Renal pelvis (tissue), 4 donors: ENCODE data around the gene ALOX12. TPM values are rescaled to one million over a fixed set of nuclear protein-coding genes. Genes with fewer than 3 reads are reported as not detected.
A peak's percentile ranks its signal among the peaks of the same experiment; 100 is the strongest.
"Not testable (repeated sequence)": the region's sequence is repeated elsewhere in the genome, so short reads cannot be mapped to it uniquely, and the experiment has no call there.

Experiments
- DNase-seq: peaks from one replicate; pipeline ENCODE4 v3.0.0-alpha.2; 2013
- polyA plus RNA-seq, 3 donors: library from polyadenylated mRNA; unstranded; fragments of 120-200 nt; gene quantifications; one replicate each; pipeline ENCODE4 v1.2.1, GENCODE V29; 2013; ENCODE audit not compliant: insufficient read length in 3 of 3

The ALOX12 gene
- polyA plus RNA-seq, 3 donors = 1.6 to 3.7 (median 2.8) TPM

DNA sequence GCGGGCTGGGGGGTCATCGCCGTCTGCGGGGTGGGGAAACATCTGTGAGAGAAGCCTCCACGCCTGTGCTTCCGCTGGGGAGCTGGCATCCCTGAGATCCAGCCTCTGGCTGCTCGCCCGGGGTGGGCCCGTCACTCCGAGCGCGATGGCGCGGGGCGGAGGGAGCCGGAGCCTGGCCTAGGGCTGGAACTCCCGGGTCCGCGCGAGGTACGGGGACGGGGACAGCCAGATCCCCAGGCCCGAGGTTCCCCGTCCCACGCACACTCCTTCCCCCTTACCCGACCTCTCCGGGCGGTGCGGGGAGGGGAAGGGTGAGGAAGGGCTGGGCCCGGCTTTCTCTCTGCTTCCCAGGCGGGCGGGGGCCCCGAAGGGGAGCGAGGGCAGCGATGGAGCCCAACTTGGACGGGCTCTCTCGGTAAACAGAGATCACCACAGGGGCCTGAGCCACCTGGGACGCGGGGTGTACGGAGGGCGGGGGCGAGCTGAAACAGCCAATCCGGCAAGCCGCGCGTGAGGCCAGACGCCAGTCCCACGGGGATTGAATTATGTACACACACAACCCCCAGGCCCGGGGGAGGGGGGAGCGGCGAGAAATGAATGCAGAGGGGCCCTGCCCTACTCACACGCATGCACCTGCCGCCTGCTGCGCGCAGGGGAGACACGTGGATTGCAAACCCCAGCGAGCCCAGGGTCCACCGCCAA, 47.8 kb downstream of the ALOX12 start, which contains the start of gene SLC16A11:
Gene SLC16A11 (minus strand): TSS at position 596 of the 702 bp plus-strand sequence. CDS start 579 bp downstream, at position 17.
- DNase-seq = peak; percentile 19

DNA sequence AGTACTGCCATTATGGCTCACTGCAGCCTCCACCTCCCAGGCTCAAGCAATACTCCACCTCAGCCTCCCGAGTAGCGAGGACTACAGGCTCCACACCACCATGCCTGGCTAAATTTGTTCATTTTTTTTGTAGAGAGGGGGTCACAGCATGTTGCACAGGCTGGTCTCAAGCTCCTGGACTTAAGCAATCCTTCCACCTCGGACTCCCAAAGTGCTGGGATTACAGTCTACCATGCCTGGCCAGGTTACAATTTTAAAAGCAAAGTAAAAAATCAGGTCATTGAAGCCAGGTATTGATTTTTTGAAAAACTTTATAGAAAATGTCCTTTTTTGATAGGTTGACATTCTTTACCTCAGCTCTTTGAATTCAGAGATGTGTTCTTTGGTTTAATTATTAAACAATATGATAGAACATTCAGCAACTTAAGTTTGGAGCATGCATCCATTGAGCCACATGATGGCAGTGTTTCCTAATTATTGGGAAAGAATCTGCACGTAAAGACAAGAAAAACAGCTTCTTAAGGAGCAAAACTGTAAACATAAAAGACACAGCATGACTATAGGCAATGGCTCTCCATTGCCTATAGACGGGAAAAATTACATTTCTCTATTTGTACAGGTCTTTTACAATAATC, 49.8 kb downstream of the ALOX12 start:
- peak; percentile 79 for DNase-seq

DNA sequence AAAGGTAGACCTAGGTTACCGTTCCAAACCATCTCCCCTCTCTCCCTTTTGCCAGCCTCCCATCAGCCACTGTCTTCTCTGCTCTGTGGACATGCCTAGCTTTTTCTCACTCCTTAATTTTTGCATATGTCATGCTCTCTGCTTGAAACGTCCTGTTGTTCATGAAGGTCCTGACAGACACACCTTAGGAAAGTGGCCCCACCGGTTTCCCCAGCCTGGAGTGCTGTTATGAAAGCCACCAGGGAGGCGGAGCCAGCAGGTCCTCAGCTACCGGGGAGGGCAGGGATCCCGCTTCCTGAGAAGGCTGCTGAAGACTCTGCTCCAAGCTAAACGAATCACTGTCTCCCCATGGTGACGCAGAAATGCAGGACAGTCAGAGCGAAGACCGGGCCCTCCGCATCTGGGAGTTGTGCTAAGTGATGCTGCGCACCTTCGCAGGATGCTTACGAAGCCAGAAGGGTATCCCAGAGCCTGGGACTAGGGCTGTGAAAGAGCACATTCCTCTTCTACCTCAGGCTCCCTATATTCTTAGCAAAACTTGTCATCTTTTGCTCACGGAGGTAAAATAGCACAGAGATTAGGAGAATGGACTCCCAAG, 50.4 kb downstream of the ALOX12 start:
- peak; percentile 44 for DNase-seq

DNA sequence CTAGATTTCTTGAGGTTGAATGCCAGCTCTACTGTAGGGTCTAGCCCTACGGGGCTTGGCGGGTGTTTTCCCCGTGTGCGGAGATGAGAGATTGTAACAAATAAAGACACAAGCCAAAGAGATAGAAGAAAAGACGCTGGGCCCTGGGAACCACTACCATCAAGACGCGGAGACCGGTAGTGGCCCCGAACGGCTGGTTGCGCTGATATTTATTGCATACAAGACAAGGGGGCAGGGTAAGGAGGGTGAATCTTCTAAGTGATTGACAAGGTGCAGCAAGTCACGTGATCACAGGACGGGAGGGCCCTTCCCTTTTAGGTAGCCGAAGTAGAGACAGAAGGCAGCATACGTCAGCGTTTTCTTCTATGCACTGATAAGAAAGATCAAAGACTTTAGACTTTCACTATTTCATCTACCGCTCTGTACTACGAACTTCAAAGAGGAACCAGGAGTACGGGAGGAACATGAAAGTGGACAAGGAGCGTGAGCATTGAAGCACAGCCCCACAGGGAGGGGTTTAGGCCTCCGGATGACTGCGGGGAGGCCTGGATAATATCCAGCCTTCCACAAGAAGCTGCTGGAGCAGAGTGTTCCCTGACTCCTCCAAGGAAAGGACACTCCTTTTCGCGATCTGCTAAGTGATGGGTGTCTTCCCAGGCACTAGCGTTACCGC, 51.0 kb downstream of the ALOX12 start:
- not testable (repeated sequence) for DNase-seq

GRCh38 chr17:7047566-7047965, 51.7 kb downstream of the ALOX12 start:
- no peak for DNase-seq

DNA sequence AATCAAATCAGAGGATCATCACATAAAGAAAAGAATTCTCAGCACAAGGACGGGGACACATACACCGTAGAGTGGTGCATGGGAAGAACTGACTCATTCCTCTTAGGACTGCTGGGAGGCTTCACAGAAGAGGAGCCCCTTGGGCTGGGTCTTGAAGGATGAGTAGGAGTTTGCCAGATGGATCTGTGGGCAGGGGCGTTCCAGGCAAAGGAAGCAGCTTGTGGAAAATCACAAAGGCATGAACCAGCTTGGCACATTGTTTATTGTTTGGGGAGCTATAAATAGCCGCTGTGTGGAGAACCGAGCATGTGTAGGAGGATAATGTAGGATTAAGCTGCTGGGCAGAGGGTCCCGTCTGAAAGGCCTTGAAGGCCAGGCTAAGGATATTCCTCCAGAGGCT, 53.1 kb downstream of the ALOX12 start:
- no peak for DNase-seq

- DNase-seq = not testable (repeated sequence)
Observed at GRCh38 chr17:7050583-7050982, 54.7 kb downstream of the ALOX12 start.

DNA sequence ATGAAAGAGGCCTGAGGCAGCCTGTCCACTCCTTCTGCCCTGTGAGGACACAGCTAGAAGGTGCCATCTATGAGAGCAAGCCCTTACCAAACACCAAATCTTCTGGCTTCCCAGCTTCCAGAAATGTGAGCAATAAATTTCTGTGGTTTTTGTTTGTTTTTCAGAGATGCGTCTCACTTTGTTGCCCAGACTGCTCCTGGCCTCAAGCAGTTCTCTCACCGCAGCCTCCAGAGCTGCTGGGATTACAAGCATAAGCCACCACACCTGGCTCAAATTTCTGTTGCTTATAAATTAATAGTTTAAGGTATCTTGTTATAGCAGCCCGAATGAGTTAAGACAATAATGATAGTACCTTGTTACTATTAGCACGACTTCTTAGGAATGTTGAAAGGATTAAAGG, 60.5 kb downstream of the ALOX12 start:
- no peak for DNase-seq

DNA sequence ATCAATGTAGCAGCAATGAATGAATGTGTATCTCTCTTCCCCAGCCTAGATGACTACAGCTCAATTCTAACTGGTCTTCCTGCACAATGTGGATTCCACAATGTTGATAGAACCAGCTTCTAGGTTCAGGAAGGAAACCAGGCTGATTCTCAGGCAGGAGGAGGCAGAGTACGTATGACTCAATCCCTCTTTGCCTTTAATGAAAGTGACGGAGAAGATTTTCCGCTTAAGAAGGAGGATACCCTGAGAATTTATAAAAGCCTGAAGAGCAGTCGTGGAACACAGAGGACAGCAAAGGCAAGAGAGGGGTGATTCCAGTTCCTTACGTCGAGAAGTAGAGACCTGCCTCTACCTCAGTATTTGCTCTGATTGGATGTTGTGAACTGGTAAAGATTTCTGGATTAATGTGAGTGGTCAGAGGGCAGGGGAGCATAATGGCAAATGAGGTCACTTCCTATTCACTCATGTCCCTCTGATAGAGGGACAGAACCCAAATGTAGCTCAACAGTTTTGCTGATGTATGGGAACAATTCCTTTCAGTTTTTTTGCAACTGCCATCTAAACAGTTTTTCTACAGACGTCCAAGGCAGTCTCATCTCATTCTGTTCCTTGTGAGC, 63.1 kb downstream of the ALOX12 start:
- no peak for DNase-seq

Other genes starting within 250 kb of the ALOX12 start
- 10 to 100 TPM in 2 of 3 donors, 1 to 10 TPM in 1; 4.4 to 25.5 (median 14.9) TPM for gene XAF1, start 240.0 kb upstream of the ALOX12 start, polyA plus RNA-seq
- gene FBXO39, start 219.8 kb upstream of the ALOX12 start, polyA plus RNA-seq = under 1 TPM in 2 of 3 donors, not detected in 1; 0.06 to 0.19 TPM
- gene TEKT1, start 164.3 kb upstream of the ALOX12 start, polyA plus RNA-seq = under 1 TPM; 0.41 to 0.73 (median 0.71) TPM
- 100 to 1,000 TPM; 181 to 197 (median 187) TPM for gene RNASEK, start 16.6 kb downstream of the ALOX12 start, polyA plus RNA-seq
- gene BCL6B, start 27.0 kb downstream of the ALOX12 start, polyA plus RNA-seq = 10 to 100 TPM; 24.7 to 30.0 (median 25.5) TPM
- 1 to 10 TPM; 4.5 to 5.1 (median 4.8) TPM for gene SLC16A13, start 40.0 kb downstream of the ALOX12 start, polyA plus RNA-seq
- under 1 TPM; 0.51 to 0.75 (median 0.67) TPM for gene SLC16A11, start 48.0 kb downstream of the ALOX12 start, polyA plus RNA-seq
- 1 to 10 TPM in 2 of 3 donors, under 1 TPM in 1; 0.86 to 1.3 (median 1.1) TPM for gene CLEC10A, start 84.2 kb downstream of the ALOX12 start, polyA plus RNA-seq
- 1 to 10 TPM in 2 of 3 donors, under 1 TPM in 1; 0.92 to 2.5 (median 1.3) TPM for gene ASGR2, start 118.8 kb downstream of the ALOX12 start, polyA plus RNA-seq
- gene ASGR1, start 183.3 kb downstream of the ALOX12 start, polyA plus RNA-seq = 10 to 100 TPM in 1 of 3 donors, 1 to 10 TPM in 2; 8.1 to 10.6 (median 8.6) TPM
- 10 to 100 TPM; 32.1 to 39.7 (median 35.3) TPM for gene DLG4, start 223.8 kb downstream of the ALOX12 start, polyA plus RNA-seq
- 100 to 1,000 TPM; 488 to 565 (median 530) TPM for gene ACADVL, start 223.9 kb downstream of the ALOX12 start, polyA plus RNA-seq
- 10 to 100 TPM; 62.4 to 66.1 (median 64.6) TPM for gene DVL2, start 238.5 kb downstream of the ALOX12 start, polyA plus RNA-seq
- 10 to 100 TPM; 59.0 to 72.3 (median 64.3) TPM for gene PHF23, start 243.4 kb downstream of the ALOX12 start, polyA plus RNA-seq
- gene GABARAP, start 246.4 kb downstream of the ALOX12 start, polyA plus RNA-seq = 100 to 1,000 TPM; 456 to 505 (median 482) TPM